CD4-positive, alpha-beta T cell treated with Interleukin-17A for 1 hour (primary cell): ENCODE measurements around the gene ZFPM1.

Source experiments
- DNase-seq: peaks from one replicate; pipeline ENCODE4 v3.0.0-alpha.2; 2020

Gene ZFPM1

DNA sequence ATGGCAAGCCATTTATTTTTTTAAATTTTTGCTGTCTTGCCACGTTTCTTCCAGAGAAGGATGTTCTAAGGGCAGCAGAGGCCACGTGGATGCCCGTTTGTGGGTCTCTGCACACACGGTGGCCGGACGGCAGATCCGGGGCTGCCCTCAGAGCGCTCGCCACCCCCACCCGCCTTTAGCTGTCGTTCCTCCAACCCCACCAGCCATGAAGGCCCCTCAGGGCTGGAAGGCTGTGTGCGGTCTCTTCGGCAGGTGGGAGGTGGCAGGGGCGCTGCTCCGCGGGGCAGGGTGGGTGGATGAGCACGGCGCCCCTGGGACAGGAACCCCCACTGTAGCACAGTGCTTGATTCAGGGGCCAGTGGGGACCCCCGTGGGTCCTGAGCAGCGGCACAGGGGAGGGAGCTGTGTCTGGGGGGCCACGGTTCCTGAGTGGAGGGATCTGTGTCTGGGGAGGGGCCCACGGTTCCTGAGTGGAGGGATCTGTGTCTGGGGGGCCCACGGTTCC is 49.7 kb downstream of the ZFPM1 start:
- no peak for DNase-seq

DNA sequence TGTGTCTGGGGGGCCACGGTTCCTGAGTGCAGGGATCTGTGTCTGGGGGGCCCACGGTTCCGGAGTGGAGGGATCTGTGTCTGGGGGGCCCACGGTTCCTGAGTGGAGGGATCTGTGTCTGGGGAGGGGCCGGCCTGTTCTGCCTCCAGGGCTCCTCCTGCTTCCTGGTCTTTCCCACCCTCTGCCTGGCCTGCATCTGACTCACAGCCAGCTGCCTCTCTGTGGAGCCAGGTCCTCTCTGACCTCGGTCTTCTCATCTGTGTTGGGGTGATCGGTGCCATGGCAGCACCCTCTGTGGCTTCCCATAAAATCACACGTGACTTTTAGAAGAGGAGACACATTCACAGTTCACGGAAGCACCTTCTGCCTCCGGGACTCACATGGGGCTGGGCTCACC is 50.3 kb downstream of the ZFPM1 start:
- no peak for DNase-seq

DNA sequence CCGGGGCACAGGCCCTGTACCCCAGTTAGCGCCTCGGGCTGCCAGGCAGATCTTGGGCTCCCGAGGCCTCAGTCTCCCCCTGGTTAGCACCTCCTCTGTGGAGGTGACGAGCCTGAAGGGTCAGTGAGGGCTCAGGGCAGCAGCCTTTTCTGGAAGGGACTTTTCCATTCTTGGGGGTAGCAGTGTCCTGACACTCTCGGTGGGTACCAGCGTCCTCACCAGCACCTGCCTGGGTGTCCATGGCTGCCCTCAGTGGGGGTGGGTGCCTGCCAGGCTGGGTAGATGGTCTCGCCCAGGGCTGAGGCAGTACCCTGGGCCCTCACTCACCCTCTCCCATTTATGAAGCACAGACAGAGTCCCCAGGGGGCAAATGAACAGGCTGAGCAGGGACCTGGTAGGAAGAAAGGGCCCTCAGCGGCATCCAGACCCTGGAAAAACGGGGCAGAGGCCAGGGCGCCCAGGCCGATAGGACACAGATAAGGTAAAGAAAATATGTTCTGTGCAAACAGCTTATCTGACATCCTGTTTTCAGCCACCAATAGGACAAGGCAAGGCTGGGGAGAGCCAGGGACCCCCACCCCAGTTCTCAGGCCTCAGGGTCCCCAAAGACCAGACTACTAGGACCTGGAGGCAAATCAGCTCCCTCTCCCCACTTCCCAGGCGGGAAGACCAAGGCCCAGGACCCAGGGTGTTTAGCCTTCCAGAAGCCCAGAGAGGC is 50.9 kb downstream of the ZFPM1 start:
- no peak for DNase-seq

DNA sequence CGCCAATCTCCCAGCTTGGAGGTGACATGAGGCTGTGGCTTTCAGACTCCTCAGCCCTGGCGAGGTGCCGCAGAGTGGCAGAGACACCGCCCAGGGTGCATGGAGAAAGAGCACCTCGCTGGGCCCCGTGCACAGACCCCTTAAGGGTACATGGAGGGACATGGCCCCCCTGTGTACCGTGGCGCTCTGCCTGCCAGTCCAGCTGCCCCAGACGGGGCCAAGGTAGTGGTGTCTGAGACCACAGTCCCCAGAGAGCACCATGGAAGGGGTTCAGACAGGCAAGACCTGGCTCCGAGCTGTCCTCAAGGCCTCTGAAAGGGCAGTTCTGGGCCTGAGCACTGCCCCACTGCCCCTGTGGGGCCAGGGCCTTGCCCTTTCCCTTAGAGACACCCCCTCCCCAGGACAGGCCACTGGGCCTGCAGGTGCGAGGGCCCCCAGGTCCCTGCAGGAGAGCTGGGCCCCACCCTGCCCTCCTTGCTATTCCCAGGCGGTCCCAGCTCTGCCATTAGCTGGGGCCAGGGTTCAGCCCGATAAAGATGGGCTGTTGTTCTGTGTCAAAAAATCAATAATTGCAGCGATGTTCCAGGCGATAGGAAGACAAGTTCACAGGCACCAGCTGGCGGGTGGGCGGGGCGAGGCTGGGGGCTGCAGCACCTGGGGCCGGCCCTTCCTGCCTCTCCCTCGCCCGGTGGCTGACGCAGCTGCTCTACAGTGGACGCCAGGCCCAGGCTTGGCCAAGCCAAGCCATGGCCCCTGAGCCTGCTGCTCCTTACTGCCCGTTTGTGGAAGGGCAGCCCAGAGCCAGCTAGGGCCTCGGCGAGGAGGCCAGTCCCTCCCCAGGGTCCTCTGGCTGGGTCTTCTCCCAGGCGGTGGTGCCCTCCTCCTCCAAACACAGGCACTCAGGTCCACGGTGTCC is 51.7 kb downstream of the ZFPM1 start:
- no peak for DNase-seq

DNA sequence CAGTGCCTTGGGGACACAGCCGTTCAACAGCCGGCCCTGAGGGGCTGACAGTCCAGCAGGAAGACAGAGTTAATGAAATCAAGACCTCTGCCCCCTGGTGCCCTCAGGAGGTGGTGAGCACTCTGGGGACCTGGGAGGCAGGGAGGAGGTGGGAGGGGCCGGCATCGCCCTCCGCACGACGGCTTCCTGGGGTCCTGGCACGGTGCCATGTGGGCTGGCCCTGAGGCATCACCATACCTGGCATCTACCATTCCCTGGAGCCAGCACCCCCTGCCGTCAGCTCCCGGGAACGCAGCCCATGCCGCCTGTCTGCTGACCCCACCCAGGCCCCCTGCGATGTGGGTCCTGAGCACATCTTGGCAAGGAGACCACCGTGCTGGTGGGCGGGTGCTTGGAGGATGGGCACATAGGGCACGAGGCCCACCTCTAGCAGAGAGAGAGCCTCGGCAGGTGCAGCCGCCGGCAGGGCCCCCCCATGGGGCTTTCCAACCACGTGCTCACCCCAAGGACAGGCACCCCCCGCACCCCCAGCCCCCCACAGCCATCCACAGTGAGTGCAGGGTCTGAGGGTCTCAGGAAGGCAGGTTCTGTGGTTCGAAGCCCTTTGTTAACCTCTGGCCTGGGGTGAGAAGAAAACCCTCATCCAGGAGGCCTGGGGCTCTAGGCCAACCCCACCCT is 52.5 kb downstream of the ZFPM1 start:
- DNase-seq, result peak; percentile 83

DNA sequence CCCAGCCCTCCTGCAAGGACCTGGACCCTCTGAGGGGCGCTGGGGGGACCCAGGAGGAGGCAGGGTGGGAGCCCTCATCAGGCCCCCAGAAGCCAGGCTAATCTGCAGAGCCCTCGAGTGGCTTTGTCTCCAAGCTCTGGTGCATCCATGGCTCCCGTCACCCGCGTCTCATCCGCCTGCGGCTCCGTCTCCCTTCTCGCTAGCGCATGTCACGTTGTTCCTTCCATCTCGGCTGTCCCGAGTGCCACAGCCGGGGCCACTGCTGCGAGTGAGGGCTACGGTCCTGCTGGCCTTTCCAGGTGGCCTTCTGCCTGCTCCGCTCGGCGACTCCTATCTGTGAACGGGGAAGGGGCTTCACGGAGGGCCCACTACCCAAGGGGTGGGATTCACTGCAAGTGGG is 53.6 kb downstream of the ZFPM1 start:
- DNase-seq, result no peak

DNA sequence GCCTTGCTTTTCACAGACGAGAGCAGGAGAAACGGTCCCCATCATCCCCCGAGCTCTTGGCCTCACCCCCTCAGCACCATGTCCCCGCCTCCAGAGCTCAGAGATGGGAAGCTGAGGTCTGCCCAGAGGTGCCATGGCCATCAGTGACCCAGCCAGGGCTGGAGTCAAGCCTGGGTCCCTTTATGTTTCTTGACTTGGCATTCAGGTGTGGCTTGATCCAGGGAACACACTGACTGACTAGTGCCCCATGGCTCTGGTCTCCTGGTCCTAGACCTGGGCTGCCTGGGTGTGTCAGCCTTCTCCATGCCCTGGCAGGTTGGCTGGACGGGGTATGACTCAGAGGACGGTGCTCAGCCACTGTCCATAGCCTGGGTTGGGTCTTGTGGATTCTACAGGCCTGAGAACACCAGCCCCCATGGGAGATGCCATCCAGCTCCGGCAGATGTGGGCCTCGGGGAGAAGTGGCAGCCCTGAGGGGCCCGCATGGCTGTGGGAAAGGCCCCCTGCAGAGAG is 54.2 kb downstream of the ZFPM1 start:
- DNase-seq, result no peak

DNA sequence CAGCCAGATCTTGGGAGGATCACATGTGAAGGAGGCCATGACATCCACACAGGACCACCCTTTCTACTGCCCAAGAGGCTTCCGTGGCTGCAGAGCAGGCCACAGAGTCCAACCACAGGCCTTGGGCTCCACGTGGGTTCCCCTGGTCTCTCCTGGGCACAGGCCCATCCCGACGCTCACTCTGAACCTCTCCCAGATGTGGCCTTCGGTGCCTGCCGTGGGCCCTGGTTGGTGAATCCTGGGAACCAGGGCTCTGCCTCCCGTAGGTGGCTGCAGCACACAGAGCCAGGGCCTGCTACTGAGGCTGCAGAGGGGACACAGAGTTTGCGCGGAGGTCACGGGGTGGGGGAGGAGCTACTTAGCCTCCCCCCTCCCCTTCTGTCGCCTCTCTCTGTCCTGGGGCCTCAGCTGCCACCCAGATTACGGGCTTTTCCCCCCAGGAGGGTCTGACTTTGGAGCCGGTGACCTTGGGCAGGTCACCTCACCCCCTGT is 55.3 kb downstream of the ZFPM1 start:
- no peak for DNase-seq

DNA sequence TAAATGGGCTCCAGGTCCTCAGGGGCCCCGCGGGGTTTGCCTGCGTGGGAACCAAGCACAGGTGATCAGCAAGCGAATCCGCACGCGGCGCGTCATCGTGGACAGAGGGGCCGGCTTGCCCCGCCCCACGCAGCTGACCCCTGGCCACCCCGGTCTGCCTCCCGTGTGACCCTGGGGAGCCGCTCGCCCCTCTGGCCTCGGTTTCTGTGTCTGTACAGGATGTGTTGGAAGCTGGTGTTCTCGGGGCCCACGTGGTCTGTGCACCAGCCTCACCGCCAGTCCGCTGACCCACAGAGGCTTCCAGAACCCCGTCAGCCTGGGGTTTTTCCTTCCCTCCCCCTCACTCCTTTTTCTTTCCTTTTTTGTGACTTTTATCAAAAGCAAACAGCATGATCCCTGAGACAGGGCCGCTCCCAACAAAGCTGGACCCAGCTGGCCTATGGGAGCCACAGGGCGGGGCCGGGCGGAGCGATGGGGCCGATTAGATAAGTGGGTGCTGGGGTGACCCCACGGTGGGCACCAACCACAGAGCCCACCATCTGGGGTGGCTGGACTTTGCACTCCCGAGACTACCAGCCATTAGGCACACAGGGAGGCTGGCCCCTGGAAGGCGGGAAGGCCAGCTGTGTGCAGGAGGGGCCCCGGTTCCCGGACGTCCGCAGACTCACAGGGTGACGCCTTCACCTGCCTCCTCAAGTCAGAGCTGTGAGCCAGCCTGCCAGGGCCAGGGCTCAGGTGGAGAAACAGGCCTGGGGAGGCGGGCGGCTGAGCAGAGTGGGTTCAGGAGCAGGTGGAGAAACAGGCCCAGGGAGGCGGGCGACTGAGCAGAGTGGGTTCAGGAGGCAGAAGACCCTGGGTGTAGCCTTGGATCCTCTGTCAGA is 56.0 kb downstream of the ZFPM1 start:
- DNase-seq, result no peak

DNA sequence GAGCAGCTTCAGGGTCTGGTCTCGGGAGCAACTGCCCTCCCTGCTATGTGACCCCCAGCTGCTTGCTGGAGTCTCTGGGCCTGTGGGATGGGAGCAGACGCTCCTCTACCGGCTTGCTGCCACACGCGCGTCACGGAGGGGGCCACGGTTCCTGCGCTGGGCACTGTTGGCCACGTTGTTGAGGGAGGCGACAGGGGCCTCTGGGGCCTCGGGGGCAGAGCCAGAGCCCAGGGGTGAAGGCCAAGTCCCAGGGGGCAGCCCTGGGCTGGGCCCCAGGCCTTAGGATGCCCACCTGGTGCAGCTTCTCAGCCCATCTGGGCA is 56.6 kb downstream of the ZFPM1 start:
- DNase-seq, result no peak

DNA sequence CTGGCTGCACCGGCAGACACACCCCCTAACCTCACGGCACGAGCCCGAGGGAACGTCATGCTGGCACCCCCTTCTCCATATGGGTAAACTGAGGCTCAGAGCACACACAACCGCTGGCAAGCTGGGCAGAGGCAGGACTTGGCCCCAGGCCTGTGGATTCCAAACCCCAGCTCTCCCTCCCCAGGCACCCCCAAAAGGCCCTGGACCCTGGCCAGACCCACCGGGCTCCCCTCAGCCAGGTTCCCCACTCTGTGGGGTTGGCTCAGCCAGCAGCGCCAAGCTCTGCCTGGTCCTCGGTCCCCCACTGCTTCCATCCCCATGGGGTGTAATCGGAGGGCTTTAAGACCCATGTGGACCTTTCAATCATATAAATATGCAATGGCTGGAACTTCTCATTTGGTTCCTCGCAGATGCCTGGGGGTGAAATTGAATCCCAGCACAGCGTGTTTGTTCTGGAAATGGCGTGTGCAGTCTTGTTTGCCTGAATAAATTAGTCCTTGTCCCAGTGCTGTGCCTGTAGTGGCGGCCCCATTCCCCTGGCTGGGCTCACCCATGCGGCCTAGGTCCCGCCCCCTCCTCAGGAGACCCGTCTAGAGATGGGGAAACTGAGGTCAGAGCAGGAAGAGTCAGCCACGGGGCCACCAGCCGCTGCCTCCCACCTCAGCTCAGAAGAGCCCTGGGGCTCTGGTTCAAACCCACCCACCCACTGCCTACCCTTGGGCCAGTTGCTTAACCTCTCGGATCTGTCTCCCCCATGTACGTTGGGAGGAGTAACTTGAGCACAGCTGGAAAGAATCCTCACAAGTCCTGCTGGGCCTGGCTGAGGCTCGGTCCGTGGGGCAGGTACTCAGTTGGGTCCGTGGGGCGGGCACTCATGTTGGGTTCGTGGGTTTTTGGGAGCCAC is 57.3 kb downstream of the ZFPM1 start:
- no peak for DNase-seq

DNA sequence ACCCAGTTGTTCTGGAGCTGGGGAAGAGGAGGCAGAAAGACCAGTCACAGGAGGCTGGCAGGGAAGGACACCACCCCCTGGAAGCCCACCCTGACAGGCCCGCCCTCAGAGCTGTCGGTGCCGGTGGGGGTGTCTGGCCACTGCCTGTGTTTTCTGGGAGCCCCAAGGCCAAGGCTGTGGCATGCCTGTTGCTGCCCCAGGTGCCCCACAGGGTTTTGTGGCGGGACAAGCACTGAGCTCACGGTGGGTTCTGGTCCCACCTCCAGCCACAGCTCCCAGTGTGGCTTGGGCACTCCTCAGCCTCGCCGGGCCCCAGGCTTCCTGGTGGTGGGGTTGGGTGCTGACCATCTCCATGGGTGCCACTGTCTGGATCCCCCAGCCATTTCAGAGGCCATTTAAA is 58.0 kb downstream of the ZFPM1 start:
- DNase-seq, result no peak

DNA sequence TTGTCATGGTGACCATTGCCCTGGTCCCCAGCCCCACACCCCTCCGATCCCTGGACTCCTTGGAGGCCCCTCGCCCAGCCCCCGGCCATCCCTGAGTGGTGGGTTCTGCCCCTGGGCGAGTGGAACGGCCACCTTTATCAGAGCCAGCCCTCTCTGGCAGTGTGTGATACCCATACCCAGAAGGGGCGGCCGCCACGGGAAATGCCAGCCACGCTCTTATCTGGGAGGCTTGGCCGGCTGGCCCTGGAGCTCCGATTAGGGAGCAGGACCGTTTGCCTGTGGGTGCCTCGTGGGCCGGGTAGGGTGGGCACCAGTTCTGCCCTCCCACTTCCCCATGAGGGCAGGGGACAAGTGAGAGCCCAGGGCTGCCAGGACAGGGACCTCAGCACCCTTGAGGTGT is 58.8 kb downstream of the ZFPM1 start:
- DNase-seq, result no peak

DNA sequence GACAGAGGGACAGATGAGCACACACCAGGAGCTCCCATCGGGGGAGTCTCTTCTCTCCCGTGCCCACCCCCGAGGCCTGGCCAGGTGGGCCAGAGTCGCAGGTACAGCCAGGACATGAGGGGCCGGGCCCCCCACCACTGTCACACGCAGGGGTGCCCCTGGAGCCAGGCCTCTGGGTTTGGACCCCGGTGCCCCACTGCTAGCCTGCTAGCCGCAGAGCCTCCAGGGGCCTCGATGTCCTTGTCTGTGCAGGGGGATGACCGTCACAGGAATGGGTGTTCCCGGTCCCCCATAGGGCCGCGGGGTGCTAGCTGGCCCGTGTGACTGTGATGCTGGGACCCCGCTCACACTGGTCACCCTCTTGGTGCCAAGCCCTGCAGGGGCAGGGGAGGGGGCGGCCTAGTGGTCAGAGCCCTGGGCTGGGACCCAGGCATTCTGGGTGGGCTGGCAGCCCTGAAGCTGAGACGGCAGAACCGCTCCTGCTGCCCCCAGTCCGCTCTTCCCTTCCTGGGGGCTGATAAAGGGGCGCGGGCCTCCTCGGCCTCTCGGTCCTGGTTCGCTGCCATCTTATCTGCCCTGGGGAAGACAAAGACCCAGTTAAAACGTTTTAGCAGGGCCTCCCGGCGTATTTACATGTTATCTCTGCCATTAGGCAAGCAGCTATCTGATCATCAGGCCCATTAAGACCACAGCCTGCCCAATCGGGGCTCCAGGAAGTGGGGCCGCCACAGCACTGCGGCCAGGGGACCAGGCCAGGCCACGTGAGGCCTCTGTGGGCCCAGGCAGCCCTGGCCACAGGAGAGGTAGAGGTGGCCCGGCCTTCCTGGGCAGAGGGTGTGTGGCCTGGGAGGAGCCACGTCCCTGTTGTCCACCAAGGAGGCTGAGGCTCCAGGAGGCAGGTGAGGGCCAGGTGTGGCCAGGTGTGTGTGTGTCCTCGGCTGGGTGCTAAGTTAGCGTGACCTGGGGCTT is 59.9 kb downstream of the ZFPM1 start:
- DNase-seq, result no peak

DNA sequence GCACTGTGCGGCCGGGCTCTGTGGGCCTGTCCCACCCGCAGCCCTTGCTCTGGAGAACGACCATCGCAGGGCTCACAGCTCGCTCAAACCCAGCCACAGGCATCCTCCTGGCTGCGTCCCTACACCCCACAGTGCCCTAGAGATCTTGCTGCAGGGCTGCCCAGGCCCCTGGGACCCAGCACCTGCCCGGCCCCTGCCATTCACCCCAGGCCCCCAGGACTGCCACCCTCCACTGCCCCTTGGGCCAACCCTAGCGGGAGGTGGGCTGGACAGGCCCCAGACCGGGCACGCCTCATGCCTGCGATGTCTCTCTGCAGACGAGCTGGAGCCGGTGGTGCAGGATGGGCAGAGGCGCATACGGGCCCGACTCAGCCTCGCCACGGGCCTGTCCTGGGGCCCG is 61.0 kb downstream of the ZFPM1 start:
- DNase-seq, result no peak

DNA sequence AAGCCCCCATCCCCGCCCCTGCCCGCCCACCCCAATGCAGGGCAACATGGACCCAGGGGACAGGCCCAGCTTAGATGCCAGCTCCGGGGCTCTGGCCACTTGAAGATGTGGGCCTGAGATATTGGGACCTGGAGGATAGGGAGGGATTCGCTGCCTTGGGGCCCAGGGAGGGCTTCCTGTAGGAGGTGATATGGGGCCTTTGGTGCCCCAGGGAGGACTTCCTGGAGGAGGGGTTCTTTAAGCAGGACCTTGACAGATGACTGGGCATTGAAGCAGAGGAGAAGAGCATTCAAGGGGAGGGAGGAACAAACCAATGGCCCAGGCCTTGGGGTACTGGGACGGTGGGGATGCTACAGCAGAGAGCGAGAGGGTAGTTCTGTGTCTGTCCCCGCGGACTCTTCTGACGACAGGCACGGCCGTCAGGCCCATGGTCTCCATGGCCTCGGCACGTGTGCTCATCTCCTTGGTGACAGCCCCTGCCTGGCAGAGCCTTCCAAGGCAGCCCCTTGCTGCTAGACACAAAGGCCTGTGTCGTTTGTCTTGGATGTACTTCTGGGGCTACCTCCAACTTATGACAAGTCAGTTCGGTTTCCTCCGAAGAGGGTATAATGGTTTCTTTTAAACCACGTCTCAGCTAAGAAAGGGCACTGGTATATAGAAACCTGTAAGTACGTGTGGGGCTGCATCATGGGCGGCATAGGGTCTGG is 61.6 kb downstream of the ZFPM1 start:
- no peak for DNase-seq

DNA sequence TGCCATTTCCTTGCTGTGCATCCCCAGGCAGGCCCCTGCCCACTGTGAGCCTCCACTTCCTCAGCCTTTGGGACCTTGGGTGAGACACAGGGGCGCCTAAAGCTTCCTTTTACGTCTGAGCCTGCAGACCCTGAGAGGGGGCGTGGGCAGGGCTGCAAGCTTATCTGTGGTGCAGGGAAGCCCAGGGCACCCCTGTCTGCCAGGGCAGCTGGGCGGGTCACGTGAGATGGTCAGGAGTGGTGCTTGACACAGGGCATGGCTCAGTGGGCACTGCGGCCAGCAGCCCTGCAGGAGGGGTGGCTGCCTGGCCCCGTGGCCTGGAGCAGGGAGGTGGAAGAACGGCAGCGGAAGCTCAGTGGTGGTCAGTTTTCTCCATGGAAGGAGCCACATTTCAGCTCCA is 62.3 kb downstream of the ZFPM1 start:
- no peak for DNase-seq

DNA sequence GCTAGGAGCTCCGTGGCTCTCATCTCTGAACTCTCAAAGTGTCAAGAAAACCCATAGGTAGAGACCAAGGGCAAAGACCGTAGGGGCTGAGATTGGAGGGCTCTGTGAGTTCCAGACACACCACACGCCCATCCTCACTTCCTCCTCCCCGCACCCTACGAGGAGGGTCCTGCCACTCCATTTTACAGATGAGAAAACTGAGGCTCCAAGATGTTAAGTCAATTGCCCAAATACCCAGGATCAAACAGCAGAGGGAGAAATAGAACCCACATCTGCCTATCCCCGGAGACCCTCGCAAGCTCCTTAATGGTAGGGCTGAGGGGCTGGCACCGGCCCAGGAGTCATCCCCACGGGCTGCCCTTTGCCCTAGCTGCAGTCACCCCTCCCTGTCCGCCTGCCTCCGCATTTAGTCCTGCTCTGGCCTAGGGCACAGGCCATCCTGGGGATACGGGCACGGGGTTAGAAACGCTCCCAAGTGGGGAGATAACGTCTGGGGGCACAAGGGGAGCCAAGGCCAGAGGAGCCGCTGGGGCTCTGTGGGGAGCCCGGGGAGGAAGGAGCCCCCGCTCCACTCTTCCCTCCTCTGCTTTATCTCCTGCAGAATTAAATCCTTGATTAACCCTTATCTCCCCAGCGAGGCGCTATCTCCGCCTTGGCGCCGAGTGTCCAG is 63.0 kb downstream of the ZFPM1 start:
- DNase-seq, result no peak

DNA sequence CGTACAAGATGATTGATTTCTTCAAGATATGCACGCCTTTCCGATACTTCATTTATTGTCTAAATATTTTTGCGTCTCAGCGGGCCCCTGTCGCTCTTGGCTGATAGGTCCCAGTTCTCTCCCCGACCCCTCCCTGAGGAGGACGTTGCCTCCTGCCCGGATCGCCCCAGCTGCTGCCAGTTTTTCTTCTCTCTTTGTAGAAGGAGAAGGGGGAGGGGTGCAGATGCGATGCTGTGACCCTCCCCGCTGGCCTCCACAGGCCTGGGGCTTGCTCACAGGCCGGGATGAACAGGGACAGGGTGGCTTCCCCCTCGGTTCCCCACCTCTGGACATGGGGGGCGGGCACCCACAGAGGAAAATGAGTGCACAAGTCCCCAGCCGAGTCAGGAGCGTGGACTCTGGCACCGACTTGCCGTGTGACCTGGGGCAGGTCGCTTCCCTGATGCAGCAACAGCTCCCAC is 63.6 kb downstream of the ZFPM1 start:
- no peak for DNase-seq
